RWPE2 (cell line): ENCODE measurements around the gene STX3.

Experiments used
- ATAC-seq: fragments of 200-7000 bp; cut with Tn5 transposase; 3 replicates; pipeline ENCODE4 v1.9.1; 2021; ENCODE audit warnings: low read depth
- DNase-seq: peaks from one replicate; pipeline ENCODE4 v3.0.0-alpha.2; 2020; ENCODE audit warnings: low spot score
- H3K27ac ChIP-seq: fragments of 450-650 bp; 2 replicates; pipeline ENCODE4 v1.5.1; 2017; ENCODE audit warnings: mild to moderate bottlenecking; ENCODE audit not compliant: poor library complexity, severe bottlenecking
- H3K27me3 ChIP-seq: fragments of 250-450 bp; sonication (Bioruptor Pico); 2 replicates; pipeline ENCODE4 v1.5.1; 2021; ENCODE audit warnings: mild to moderate bottlenecking, moderate library complexity; ENCODE audit not compliant: insufficient read depth, poor library complexity, severe bottlenecking
- H3K36me3 ChIP-seq: fragments of 250-450 bp; sonication (Bioruptor Pico); 2 replicates; pipeline ENCODE4 v1.5.1; 2020; ENCODE audit warnings: low read depth, mild to moderate bottlenecking, moderate library complexity
- H3K4me1 ChIP-seq: fragments of 250-450 bp; sonication (Bioruptor Pico); 2 replicates; pipeline ENCODE4 v1.5.1; 2021; ENCODE audit warnings: mild to moderate bottlenecking, moderate library complexity; ENCODE audit not compliant: insufficient read depth, poor library complexity, severe bottlenecking
- H3K4me3 ChIP-seq: fragments of 250-450 bp; sonication (Bioruptor Pico); 2 replicates; pipeline ENCODE4 v1.5.1; 2021; ENCODE audit warnings: mild to moderate bottlenecking, moderate library complexity; ENCODE audit not compliant: severe bottlenecking
- H3K9me3 ChIP-seq: fragments of 250-450 bp; sonication (Bioruptor Pico); 2 replicates; pipeline ENCODE4 v1.5.1; 2021; ENCODE audit warnings: mild to moderate bottlenecking, moderate library complexity; ENCODE audit not compliant: severe bottlenecking
- TF ChIP-seq, protein P1 (sequence below): fragments of 450-650 bp; IDR thresholded peaks from one replicate; pipeline ENCODE4 v1.5.1; 2017; ENCODE audit warnings: mild to moderate bottlenecking, moderate library complexity; ENCODE audit not compliant: poor library complexity, severe bottlenecking

The STX3 gene

DNA sequence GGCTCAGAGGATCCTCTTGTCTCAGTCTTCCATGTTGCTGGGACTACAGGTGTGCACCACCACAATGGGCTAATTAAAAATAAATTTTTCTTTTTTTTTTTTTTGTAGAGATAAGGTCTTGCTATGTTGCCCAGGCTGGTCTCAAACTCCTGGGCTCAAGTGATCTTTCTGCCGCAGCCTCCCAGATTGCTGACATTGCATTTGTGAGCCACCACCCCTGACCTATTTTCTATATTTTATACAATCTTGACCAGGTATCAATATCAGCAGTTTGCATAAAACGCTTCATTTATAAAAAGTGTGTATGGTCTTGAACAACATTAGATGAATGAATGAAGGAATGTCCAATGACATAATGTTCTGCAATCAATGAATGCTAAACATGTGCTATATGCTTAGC, 9.1 kb upstream of the STX3 start:
- no peak overlapping the region for H3K27ac ChIP-seq
- DNase-seq (no peak), ATAC-seq (no peak)
- TF ChIP-seq, protein P1, sequence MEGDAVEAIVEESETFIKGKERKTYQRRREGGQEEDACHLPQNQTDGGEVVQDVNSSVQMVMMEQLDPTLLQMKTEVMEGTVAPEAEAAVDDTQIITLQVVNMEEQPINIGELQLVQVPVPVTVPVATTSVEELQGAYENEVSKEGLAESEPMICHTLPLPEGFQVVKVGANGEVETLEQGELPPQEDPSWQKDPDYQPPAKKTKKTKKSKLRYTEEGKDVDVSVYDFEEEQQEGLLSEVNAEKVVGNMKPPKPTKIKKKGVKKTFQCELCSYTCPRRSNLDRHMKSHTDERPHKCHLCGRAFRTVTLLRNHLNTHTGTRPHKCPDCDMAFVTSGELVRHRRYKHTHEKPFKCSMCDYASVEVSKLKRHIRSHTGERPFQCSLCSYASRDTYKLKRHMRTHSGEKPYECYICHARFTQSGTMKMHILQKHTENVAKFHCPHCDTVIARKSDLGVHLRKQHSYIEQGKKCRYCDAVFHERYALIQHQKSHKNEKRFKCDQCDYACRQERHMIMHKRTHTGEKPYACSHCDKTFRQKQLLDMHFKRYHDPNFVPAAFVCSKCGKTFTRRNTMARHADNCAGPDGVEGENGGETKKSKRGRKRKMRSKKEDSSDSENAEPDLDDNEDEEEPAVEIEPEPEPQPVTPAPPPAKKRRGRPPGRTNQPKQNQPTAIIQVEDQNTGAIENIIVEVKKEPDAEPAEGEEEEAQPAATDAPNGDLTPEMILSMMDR: no peak
- no peaks in the 10 kb centered on the region for H3K9me3 ChIP-seq
- H3K27me3 ChIP-seq: no peaks in the 10 kb centered on the region
- no peaks in the 10 kb centered on the region for H3K4me1 ChIP-seq
- H3K4me3 ChIP-seq: no peak overlapping the region
- H3K36me3 ChIP-seq: no peaks in the 10 kb centered on the region

DNA sequence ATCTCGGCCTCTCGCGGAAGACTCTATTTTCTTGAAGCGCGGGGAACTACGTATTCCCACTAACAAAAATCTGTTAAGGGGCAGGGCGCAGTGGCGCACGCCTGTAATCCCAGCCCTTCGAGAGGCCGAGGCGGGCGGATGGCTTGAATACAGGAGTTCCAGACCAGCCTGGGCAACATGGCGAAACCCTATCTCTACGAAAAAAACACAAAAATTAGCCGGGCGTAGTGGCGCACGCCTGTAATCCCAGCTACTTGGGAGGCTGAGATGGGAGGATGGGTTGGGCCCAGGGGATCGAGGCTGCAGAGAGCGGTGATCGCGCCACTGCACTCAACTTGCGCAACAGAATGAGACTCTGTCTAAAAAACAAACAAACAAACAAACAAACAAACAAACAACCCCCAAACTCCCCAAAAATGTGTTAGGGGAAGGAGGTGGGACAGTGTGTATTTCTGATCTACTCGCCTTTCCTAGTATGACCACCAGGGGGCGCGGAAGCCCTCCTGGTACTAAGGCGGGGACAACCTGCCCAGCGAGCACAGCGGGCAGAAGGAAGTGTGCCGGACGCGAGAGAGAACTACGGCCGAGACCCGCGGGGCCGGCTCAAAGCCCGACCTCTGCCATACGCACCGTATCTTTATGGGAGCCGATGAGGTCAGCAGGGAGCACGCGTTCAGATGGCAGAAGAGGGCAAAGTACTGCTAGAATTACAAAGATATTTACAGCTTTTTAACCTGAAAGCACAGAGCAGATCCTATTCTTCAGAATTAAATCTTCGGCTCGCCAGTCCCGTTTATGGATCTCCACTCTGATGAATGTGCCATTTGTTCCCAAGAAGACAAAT, 1.3 kb upstream of the STX3 start:
- peak; percentile 48 for ATAC-seq

DNA sequence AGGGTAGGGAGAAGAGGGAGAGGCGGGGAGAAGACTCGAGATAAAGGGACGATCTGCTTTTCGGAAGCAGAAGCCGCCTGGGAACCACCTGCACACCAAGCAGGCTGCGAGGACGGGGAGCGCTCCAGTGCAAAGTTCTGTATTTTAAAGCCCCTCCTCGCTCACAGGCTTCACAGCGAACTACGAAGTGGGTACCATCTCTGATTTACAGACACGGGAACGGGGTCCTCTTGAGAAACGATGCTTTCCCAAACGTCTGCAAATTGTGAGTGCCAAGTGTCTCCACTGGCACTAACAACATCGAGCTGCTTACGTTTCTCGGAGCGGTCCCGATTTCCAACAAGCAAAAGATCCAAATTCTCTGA, 700 bp upstream of the STX3 start:
- peaks cover 16% of the 10 kb centered on the region for H3K4me1 ChIP-seq
- H3K27me3 ChIP-seq: no peaks in the 10 kb centered on the region
- H3K27ac ChIP-seq: peak overlapping the region; percentile 77
- H3K9me3 ChIP-seq: no peaks in the 10 kb centered on the region
- no peak for DNase-seq
- 0 out of 3 replicates have a peak, but pooled peaks have one; percentile 11 for ATAC-seq
- 0 out of 2 replicates have a peak, but pooled peaks cover 8% of the 10 kb centered on the region for H3K36me3 ChIP-seq
- TF ChIP-seq, protein P1: no peak
- peak overlapping the region; percentile 86 for H3K4me3 ChIP-seq

More for the DNA sequence above, 1.3 kb upstream of the STX3 start:
- Histone ChIP-seq H3K27ac (peak overlapping the region; percentile 77), H3K27me3 (no peaks in the 10 kb centered on the region), H3K9me3 (no peaks in the 10 kb centered on the region), H3K4me3 (peak overlapping the region; percentile 86), H3K4me1 (peaks cover 16% of the 10 kb centered on the region), H3K36me3 (0 out of 2 replicates have a peak, but pooled peaks cover 8% of the 10 kb centered on the region)
- peak; percentile 78 for DNase-seq
- TF ChIP-seq, protein P1: peak; percentile 91

DNA sequence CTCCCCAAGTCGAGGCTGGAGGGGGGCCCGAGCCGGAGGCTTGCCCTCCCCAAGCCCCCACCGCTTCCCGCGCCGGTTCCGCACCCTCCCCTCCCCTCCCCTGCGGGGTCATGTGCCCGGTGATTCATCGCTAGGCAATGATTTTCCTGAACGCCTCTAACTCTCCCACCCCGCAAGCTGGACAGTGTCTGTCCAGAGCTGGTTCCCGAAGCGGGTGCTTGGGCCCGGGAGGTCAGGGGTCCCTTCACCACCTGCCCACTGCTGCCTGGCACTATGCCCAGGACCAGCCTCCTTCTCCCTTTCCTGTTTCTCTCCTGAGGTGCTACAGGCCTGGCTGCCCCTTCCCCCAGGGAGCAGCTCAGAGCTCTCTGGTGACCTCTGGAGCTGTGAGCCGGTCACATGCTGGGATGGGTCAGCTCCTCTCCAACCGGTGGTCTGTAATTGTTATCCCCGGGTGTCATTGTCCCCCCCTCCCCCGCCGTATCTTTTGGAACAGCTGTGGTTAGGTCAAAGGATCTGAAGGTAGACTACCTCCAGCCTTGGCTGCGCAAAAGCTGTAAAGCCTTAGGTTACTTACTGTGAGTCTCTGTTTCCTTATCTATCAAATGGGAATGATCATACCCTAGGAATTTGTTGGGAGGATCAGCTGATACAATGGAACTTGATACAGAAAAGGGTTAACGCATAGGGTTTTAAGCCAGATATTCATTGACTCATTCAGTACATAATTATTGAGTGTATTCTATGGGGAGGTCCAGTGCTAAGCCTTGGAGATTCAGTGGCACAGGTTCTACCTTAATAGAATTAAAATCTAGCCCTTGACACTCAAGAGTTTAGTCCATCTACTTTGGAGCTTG, 753 bp downstream of the STX3 start:
- DNase-seq (peak; percentile 81), ATAC-seq (peak; percentile 65)
- Histone ChIP-seq H3K4me3 (peak overlapping the region; percentile 86), H3K27ac (peak overlapping the region; percentile 77), H3K9me3 (no peaks in the 10 kb centered on the region), H3K36me3 (0 out of 2 replicates have a peak, but pooled peaks cover 10% of the 10 kb centered on the region), H3K4me1 (peaks cover 16% of the 10 kb centered on the region), H3K27me3 (no peaks in the 10 kb centered on the region)
- TF ChIP-seq, protein P1: no peak
